ENCODE results near the gene RSRC2. TPM values are rescaled to one million over a fixed set of nuclear protein-coding genes. Genes with fewer than 3 reads are reported as not detected.

RSRC2 gene
- total RNA-seq, 1 experiment from 2014 or later, result 64.9 TPM

GRCh38 chr12:122500685-122501488 is 25.8 kb downstream of the RSRC2 start, which contains the start of gene ZCCHC8:
ZCCHC8 (minus strand) TSS chr12:122500932; CDS start chr12:122500840, 92 bp downstream.
- Histone ChIP-seq H3K56ac (ENCODE audit: insufficient read length, low read depth, low read length) (no peak within 1 kb of the TSS), H3K79me2 (ENCODE audit: insufficient read depth, low read length) (no peaks in the 10 kb centered on the region; the same call in 1 of the 2 replicates), H2BK20ac (ENCODE audit: low read depth, low read length, poor library complexity, severe bottlenecking) (no peak within 1 kb of the TSS), H3K27me3 (ENCODE audit: insufficient read depth, low read length) (no peaks in the 10 kb centered on the region), H3K23me2 (ENCODE audit: insufficient read length, low read depth, low read length, poor library complexity, severe bottlenecking) (no peaks in the 10 kb centered on the region), H3K23ac (ENCODE audit: insufficient read length, low read depth, low read length) (no peak within 1 kb of the TSS), H3K18ac (ENCODE audit: insufficient read length, low read depth, low read length) (peak within 1 kb of the TSS; percentile 80), H2AK5ac (ENCODE audit: insufficient read length, low read length) (no peak within 1 kb of the TSS), H2AFZ (ENCODE audit: low read length) (no peak within 1 kb of the TSS), H3T11ph (ENCODE audit: low read length) (no peak within 1 kb of the TSS), H3K27ac (ENCODE audit: insufficient read length, low read depth, low read length) (peak within 1 kb of the TSS; percentile 53), H2BK15ac (ENCODE audit: low read depth, low read length) (no peak within 1 kb of the TSS), H2BK5ac (ENCODE audit: insufficient read length, low read length) (peak within 1 kb of the TSS; percentile 16), H3K79me1 (ENCODE audit: insufficient read depth, low read depth, low read length, poor library complexity, severe bottlenecking) (no peaks in the 10 kb centered on the region), H2BK120ac (ENCODE audit: low read depth, low read length, poor library complexity, severe bottlenecking) (no peak within 1 kb of the TSS), H3K9me3 (ENCODE audit: control insufficient read depth, low read depth, low read length) (no peaks in the 10 kb centered on the region), H2BK12ac (ENCODE audit: insufficient read length, low read depth, low read length) (no peak within 1 kb of the TSS), H3K4me2 (ENCODE audit: insufficient read depth, insufficient read length, low read length) (peak within 1 kb of the TSS; percentile 83), H4K8ac (replicated peaks; ENCODE audit: insufficient read length, low read depth, low read length) (peak within 1 kb of the TSS; percentile 63), H3K4me1 (ENCODE audit: insufficient read depth, low read length) (no peaks in the 10 kb centered on the region), H3K9ac (ENCODE audit: extremely low read depth, insufficient read length, low read length) (peak within 1 kb of the TSS; percentile 89), H4K5ac (ENCODE audit: insufficient read length, low read depth, low read length) (peak within 1 kb of the TSS; percentile 45), H4K20me1 (ENCODE audit: control insufficient read depth, insufficient read depth, insufficient read length) (no peaks in the 10 kb centered on the region), H3K4ac (ENCODE audit: low read depth, low read length) (no peak within 1 kb of the TSS; the same call in 1 of the 2 replicates), H3K14ac (ENCODE audit: insufficient read depth, low read length) (peak within 1 kb of the TSS; percentile 90), H4K91ac (ENCODE audit: insufficient read length, low read depth, low read length) (no peak within 1 kb of the TSS)
- H3K27ac Mint-ChIP-seq, result peak within 1 kb of the TSS; percentile 99 to 100 (median 100)
- no peaks in the 10 kb centered on the region; a peak in 1 of 5 replicates for H3K9me3 Mint-ChIP-seq
- H3K4me1 Mint-ChIP-seq, result peaks cover 12 to 15% of the 10 kb centered on the region in 2 experiments
- H3K4me3 Mint-ChIP-seq, result peak within 1 kb of the TSS; percentile 97 to 98
- no peaks in the 10 kb centered on the region; the same call in 1 of the 2 replicates for H3K27me3 Mint-ChIP-seq (ENCODE audit: low read depth)
- peak; percentile 100 for DNase-seq
- H3K36me3 Mint-ChIP-seq (ENCODE audit: insufficient read depth in 1 of 3, low read depth in 3 of 3), result peaks cover 19 to 42% (median 35%) of the 10 kb centered on the region in 3 experiments
- no CpG with 5 or more reads among the region's 52 CpGs for WGBS (ENCODE audit: extremely low coverage, insufficient read length, low lambda C conversion rate)
- peak; percentile 36; the same call in 1 of the 3 replicates for TF ChIP-seq CTCF (conservative IDR thresholded peaks at IDR 0.05)
